GM13976 (cell line): ENCODE measurements around the gene NDUFB5.

Source experiments
- DNase-seq: peaks from one replicate; pipeline ENCODE4 v3.0.0; 2012; ENCODE audit warnings: low spot score
- in situ Hi-C: fragments of 300-500 bp; cut with MboI; formaldehyde crosslinking; loops from one replicate; pipeline ENCODE4 v1.12.0; 2022; ENCODE audit warnings: low sequenced_read_pairs, mixed read lengths, inconsistent platforms; ENCODE audit not compliant: unreplicated experiment
- TF ChIP-seq, protein P1 (sequence below): IDR thresholded peaks from 2 replicates; pipeline ENCODE4 v1.5.1; 2012; ENCODE audit warnings: borderline replicate concordance, mild to moderate bottlenecking; ENCODE audit not compliant: insufficient read depth; ENCODE audit errors: extremely low read depth, missing control alignments, control extremely low read depth

The NDUFB5 gene

DNA sequence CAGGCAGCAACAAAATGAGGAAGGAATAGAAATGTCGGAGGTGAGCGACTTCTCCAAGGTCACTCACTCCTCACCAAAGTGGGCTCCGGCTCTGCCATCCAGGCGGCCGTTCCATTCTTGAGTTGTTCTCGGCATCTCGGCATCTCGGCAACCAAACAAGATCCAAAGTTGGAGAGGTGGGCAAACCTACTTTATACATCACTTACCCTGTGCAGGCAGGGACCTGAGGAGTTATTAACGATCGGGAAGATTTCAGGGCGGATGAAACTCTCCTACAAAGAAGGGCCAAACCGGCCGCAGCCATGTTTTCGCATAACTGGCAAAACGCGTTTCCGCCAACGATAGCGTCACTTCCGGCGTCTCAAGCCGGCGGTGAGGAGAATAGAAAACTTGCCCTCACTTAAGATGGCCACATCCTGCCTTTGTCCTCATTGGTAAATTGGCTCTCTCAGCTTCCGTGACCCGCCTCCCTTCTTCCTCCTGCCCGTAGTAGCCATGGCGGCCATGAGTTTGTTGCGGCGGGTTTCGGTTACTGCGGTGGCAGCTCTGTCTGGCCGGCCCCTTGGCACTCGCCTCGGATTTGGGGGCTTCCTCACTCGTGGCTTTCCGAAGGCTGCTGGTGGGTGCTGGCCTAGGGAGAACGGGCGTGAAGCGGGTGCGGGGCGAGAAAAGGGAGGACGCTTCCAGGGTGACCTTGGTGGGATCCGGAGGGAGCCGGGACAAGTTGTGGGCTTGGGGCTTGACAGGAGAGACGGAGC lies at the start of gene NDUFB5, which contains the start of gene MRPL47:
Gene NDUFB5, plus strand, starts transcription at position 474 of the 758 bp plus-strand sequence. Its CDS starts 22 bp downstream, at position 496.
Gene MRPL47, minus strand, starts transcription at position 318 of the 758 bp plus-strand sequence. Its CDS starts 14 bp downstream, at position 304.
- in situ Hi-C loops, result no loop called here
- TF ChIP-seq, protein P1, sequence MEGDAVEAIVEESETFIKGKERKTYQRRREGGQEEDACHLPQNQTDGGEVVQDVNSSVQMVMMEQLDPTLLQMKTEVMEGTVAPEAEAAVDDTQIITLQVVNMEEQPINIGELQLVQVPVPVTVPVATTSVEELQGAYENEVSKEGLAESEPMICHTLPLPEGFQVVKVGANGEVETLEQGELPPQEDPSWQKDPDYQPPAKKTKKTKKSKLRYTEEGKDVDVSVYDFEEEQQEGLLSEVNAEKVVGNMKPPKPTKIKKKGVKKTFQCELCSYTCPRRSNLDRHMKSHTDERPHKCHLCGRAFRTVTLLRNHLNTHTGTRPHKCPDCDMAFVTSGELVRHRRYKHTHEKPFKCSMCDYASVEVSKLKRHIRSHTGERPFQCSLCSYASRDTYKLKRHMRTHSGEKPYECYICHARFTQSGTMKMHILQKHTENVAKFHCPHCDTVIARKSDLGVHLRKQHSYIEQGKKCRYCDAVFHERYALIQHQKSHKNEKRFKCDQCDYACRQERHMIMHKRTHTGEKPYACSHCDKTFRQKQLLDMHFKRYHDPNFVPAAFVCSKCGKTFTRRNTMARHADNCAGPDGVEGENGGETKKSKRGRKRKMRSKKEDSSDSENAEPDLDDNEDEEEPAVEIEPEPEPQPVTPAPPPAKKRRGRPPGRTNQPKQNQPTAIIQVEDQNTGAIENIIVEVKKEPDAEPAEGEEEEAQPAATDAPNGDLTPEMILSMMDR, result no peak
- peak; percentile 90 for DNase-seq

DNA sequence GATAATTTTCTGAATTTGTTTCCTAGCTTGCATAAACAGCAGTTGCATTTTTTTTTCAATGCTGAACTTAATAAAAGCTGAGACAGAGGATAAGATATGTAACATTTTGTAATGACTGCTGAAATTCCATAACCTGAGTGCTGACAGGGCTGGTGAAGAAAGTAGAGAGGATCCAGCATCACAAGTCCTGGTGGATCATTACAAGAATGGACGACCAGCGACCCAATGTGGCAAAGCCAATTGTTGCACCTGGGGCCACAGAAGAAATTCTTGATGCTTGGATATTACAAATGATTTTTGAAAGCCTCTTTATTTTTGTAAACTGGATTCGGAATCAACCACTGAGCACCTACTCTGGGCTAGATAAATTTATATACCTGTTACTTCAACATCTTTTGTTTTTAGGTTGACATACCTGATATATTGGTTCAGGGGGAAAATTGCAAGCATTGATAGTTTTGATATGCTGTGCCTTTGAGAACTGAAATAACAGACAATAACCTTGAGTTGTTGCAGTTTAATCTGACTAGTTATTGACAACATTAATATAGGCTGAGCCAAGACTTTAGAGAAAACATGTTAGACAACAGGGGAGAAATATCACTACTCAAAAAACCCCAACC lies 45.7 kb upstream of the NDUFB5 start:
- TF ChIP-seq, protein P1, result peak; percentile 78
- in situ Hi-C loops, result loop anchor here (25.0 kb wide), 2 partner anchors 147 to 547 kb away; no protein-coding TSS in a partner anchor
- DNase-seq, result peak; percentile 72

DNA sequence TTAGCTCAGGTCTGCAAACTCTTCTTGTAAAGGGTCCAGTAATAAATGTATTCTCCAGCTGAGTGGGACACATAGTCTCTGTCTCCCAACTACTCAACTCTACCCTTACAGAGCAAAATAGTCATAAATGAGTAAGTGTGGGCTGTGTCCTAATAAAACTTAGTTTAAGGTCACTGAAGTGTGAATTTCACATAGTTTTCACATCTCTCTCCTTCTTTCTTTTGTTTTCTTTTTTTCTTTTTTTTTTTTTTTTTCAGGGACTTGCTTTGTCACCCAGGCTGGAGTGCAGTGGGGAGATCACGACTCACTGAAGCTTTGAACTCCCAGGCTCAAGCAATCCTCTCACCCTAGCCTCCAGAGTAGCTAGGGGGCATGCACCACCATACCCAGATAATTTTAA lies 43.8 kb upstream of the NDUFB5 start:
- no peak for DNase-seq
- TF ChIP-seq, protein P1, result no peak
- in situ Hi-C loops, result loop anchor here (10.0 to 25.0 kb wide), 3 partner anchors 148 to 548 kb away; no protein-coding TSS in a partner anchor

DNA sequence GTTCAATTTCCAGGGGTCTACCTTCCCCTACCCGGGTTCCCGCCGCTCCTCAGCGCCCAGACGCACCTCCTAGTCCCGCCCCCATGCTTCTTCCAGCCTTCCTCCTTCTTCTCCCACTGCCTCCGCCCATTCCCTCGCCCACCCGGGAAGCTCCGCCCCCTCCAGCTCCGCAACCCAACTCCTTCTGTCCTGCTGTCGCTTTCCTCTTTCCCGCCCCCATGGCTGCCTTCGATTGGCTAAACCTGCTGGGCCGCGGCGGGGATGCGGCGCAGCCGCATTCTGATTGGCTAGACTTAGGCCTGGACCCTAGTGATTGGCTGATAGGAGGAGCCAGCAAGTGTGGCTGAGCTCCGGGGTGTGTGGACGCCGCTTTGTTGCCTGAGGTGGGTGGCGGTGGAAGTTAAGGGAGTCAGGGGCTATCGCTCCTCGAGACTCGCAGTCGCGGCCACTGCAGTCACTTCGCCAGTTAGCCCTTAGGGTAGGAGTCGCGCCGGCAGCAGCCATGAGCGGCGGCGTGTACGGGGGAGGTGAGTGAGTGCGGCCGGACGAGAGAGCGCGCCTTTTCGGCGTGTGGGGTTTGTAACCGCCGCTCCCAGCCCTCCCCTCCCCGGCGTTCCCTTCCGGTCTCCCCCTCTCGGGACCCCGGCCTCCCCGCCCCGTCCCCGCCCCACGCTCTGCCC lies 41.9 kb upstream of the NDUFB5 start, which contains the start of gene ACTL6A:
Gene ACTL6A, plus strand, starts transcription at position 336 of the 680 bp plus-strand sequence. Its CDS starts 167 bp downstream, at position 503.
- DNase-seq, result peak; percentile 98
- TF ChIP-seq, protein P1, result no peak
- in situ Hi-C loops, result loop anchor here (10.0 to 25.0 kb wide), 3 partner anchors 150 to 550 kb away; no protein-coding TSS in a partner anchor

DNA sequence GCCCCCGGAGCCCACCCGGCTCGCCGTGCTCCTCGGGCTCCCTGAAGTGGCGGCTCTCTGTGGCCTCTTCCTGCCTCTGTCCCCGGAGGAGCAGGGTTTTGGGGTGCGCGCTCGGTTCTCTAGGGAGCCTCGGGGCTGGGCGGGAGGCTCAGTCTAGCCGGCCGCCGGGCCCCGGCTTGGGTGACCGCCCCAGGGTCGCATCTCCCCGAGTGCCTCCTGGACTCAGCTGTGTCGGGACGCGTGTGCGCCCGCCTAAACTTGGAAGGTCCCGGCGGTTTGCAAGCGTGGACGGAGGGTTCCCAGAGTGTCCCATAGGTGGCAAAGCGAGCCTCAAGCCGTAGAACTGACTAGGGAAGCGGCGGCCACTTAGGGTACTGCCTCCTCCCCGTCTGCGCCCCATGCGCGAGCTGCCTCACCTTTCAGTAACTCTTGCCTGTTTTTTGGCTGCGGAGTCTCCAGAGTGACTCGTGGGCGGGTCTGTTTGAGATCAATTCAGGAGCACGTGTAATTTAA lies 41.3 kb upstream of the NDUFB5 start:
- in situ Hi-C loops, result loop anchor here (10.0 to 25.0 kb wide), 3 partner anchors 151 to 551 kb away; no protein-coding TSS in a partner anchor
- DNase-seq, result peak; percentile 67
- TF ChIP-seq, protein P1, result no peak

DNA sequence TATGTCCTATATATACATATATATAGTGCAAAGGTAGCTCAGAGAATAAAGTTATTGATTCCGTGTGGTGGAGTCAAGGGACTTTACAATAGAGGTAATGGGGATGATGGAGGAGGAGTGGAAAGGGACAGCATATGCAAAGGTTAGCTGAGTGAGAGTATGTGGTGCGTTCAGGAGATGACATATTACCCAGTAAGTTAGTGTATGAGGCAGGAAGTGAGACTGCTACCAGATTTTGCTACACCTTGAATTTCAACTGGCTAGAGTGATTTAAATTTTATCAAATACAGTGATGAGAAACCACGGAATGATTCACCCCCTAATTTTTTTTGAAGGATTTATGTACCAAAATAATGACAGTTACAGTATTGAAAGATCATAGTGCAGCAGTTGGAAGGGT lies 39.1 kb upstream of the NDUFB5 start:
- in situ Hi-C loops, result loop anchor here (10.0 to 25.0 kb wide), 3 partner anchors 153 to 553 kb away; no protein-coding TSS in a partner anchor
- DNase-seq, result peak; percentile 38
- TF ChIP-seq, protein P1, result no peak
